Tibial artery (tissue), 4 donors: ENCODE measurements around the gene DDA1.

Experiments
- DNase-seq, 2 donors: peaks; one replicate each; pipeline ENCODE4 v3.0.0-alpha.2; 2019
- H3K27ac ChIP-seq, 2 donors: fragments of 200-600 bp; sonication (generic) in 1 of 2; 1 replicate in 1 of 2; 2 replicates in 1 of 2; pipeline ENCODE4 v1.5.1; 2018 to 2019; ENCODE audit warnings: mild to moderate bottlenecking in 1 of 2
- H3K27me3 ChIP-seq, 2 donors: fragments of 200-600 bp; sonication (generic) in 1 of 2; one replicate each; pipeline versions ENCODE4 v1.5.1 to v1.6.0; 2016 to 2019
- H3K36me3 ChIP-seq, 3 donors: fragments of 200-600 bp; sonication (generic) in 2 of 3; one replicate each; pipeline ENCODE4 v1.5.1; 2016 to 2019; ENCODE audit warnings: mild to moderate bottlenecking in 2 of 3
- H3K4me1 ChIP-seq, 4 donors: fragments of 200-600 bp; sonication (generic) in 2 of 4; 1 replicate in 3 of 4; 2 replicates in 1 of 4; pipeline ENCODE4 v1.5.1; 2016 to 2019
- H3K4me3 ChIP-seq, 2 donors: fragments of 200-600 bp; sonication (generic) in 1 of 2; 1 replicate in 1 of 2; 2 replicates in 1 of 2; pipeline ENCODE4 v1.5.1; 2018 to 2019; ENCODE audit warnings: mild to moderate bottlenecking in 2 of 2
- H3K9me3 ChIP-seq, 3 donors: fragments of 200-600 bp; sonication (generic) in 1 of 3; one replicate each; pipeline ENCODE4 v1.5.1; 2016 to 2019
- intact Hi-C: fragments of 100-400 bp; cut with DNase I; formaldehyde crosslinking; loops from one replicate; pipeline ENCODE4 v1.15.0; 2023; ENCODE audit warnings: low total_unique reads
- TF ChIP-seq, protein P1 (sequence below), 2 experiments: fragments of 200-600 bp in 1 of 2; fragments of 450-650 bp in 1 of 2; IDR thresholded peaks; one replicate each; pipeline ENCODE4 v1.5.1; 2017 to 2019; ENCODE audit warnings: antibody characterized with exemption in 2 of 2, mild to moderate bottlenecking in 1 of 2, moderate library complexity in 1 of 2

Gene DDA1

DNA sequence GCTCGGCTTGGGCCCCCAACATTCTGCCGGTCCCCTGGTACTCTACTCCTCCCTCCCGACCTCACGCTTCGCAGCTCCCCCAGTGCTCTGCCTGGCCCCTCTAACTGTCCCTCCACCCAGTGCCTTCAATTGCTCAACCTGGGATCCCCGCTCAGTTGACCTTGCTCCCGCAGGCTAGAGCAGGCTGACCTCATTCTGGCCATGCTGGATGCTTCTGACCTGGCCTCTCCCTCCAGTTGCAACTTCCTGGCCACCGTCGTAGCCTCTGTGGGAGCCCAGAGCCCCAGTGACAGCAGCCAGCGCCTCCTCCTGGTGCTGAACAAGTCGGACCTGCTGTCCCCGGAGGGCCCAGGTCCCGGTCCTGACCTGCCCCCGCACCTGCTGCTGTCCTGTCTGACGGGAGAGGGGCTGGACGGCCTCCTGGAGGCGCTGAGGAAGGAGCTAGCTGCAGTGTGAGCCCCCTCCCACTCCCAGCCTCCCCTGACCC lies 31.6 kb downstream of the DDA1 start:
- H3K27me3 ChIP-seq = no peaks in the 10 kb centered on the region
- intact Hi-C loops = no loop called here
- peaks cover 0 to 24% (median 10%) of the 10 kb centered on the region in 3 donors for H3K36me3 ChIP-seq
- TF ChIP-seq, protein P1, sequence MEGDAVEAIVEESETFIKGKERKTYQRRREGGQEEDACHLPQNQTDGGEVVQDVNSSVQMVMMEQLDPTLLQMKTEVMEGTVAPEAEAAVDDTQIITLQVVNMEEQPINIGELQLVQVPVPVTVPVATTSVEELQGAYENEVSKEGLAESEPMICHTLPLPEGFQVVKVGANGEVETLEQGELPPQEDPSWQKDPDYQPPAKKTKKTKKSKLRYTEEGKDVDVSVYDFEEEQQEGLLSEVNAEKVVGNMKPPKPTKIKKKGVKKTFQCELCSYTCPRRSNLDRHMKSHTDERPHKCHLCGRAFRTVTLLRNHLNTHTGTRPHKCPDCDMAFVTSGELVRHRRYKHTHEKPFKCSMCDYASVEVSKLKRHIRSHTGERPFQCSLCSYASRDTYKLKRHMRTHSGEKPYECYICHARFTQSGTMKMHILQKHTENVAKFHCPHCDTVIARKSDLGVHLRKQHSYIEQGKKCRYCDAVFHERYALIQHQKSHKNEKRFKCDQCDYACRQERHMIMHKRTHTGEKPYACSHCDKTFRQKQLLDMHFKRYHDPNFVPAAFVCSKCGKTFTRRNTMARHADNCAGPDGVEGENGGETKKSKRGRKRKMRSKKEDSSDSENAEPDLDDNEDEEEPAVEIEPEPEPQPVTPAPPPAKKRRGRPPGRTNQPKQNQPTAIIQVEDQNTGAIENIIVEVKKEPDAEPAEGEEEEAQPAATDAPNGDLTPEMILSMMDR (IDR thresholded peaks at IDR 0.05) = no peak
- no peak overlapping the region for H3K27ac ChIP-seq
- DNase-seq = no peak
- H3K4me3 ChIP-seq = no peak overlapping the region
- H3K9me3 ChIP-seq = no peaks in the 10 kb centered on the region
- H3K4me1 ChIP-seq = peaks cover 0 to 18% (median 14%) of the 10 kb centered on the region in 4 donors

DNA sequence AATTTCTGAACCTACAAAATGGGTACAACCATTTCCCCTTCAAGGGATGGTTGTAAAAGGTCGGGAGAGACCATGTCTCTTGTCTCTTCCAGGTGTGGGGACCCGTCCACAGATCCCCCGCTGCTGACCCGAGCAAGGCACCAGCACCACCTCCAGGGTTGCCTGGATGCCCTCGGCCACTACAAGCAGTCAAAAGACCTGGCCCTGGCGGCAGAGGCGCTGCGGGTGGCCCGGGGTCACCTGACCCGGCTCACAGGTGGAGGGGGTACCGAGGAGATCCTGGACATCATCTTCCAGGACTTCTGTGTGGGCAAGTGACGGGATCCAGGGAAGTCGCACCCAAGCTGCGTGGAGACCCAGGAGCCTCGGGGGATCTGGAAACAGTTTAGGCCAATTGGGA lies 32.0 kb downstream of the DDA1 start:
- Histone ChIP-seq H3K27ac (no peak overlapping the region), H3K36me3 (peaks cover 0 to 24% (median 10%) of the 10 kb centered on the region in 3 donors), H3K9me3 (no peaks in the 10 kb centered on the region), H3K27me3 (no peaks in the 10 kb centered on the region), H3K4me1 (peaks cover 0 to 20% (median 15%) of the 10 kb centered on the region in 4 donors), H3K4me3 (no peak overlapping the region)
- TF ChIP-seq, protein P1 (IDR thresholded peaks at IDR 0.05) = no peak
- DNase-seq = no peak
- intact Hi-C loops = no loop called here

DNA sequence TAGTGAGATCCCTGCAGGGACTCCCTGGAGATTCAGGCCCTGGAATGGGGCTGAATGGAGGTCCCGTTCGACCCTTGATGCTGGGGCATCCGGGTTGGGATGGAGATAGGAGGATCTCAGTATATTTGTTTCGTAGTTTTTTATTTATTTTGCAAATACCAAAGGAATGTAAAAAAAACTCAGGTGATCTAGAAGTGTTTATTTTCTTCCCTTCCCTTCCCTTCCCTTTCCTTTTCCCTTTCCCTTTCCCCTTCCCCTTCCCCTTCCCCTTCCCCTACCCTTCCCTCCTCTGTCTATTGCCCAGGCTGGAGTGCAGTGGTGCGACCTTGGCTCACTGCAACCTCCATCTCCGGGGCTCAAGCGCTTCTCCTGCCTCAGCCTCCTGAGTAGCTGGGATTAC lies 32.5 kb downstream of the DDA1 start:
- intact Hi-C loops = no loop called here

DNA sequence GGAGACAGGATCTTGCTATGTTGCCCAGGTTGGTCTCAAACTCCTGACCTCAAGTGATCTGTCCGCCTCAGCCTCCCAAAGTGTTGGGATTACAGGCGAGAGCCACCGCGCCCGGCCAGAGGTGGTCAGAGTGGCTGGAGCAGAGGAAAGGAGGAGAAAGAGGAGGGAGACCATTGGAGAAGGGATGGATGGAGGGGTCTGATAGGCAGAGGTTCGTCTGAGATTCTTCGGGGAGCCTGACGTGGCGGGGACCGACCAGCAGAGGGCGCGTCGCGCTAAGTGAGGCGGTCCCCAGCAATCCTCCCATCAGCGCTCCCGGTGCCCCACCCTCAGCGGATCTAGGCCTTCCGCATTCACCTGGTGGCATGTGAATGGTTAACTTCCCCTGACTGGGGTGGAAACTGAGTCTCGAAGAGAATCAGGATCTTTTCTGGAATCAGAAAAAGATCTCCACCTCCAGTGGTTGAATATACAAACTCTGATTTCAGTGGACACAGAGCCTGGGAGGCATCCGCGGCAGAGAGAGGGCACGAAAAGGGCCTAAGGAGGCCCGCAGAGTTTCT lies 36.8 kb downstream of the DDA1 start:
- Histone ChIP-seq H3K27me3 (no peaks in the 10 kb centered on the region), H3K9me3 (no peaks in the 10 kb centered on the region), H3K27ac (peak overlapping the region in 1 of 2 donors; percentile 47), H3K4me3 (no peak overlapping the region), H3K36me3 (peaks cover 0 to 12% (median 2%) of the 10 kb centered on the region in 3 donors), H3K4me1 (peaks cover 0 to 35% (median 31%) of the 10 kb centered on the region in 4 donors)
- DNase-seq = peak; percentile 63 to 76
- TF ChIP-seq, protein P1 (IDR thresholded peaks at IDR 0.05) = peak; percentile 95 to 97
- intact Hi-C loops = loop anchor here (1.0 kb wide), 1 partner anchor 40 kb away; no protein-coding TSS in a partner anchor

More for the DNA sequence above, 32.5 kb downstream of the DDA1 start:
- TF ChIP-seq, protein P1 (IDR thresholded peaks at IDR 0.05) = no peak
- no peak for DNase-seq
- Histone ChIP-seq H3K9me3 (no peaks in the 10 kb centered on the region), H3K27me3 (no peaks in the 10 kb centered on the region), H3K36me3 (peaks cover 0 to 24% (median 10%) of the 10 kb centered on the region in 3 donors), H3K27ac (no peak overlapping the region), H3K4me1 (peaks cover 0 to 23% (median 19%) of the 10 kb centered on the region in 4 donors), H3K4me3 (no peak overlapping the region)

DNA sequence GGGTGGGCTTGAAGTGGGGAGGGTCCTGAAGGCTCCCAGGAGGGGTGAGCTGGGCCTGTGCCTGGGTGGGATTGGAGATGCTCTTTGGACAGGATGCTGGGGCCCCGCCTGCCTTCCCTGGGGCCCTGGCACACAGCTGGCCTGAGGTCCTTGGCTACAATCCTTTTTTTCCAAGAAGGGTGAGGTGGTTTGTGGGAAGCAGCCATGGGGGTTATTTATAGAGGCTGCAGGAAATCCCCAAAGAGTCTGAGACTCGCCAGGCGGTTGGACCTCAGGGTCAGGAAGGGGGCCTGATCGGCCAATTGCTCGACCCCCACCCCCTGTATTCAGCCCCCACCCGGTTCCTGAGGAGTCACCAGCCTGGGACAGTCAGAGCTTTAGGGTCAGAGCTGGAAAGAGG lies 38.0 kb downstream of the DDA1 start:
- intact Hi-C loops = no loop called here
- DNase-seq = peak in 1 of 2 donors; percentile 73
- Histone ChIP-seq H3K36me3 (peaks cover 0 to under 1% (median 0%) of the 10 kb centered on the region in 3 donors), H3K4me1 (peaks cover 0 to 35% (median 31%) of the 10 kb centered on the region in 4 donors), H3K27ac (peak overlapping the region; percentile 39 to 47), H3K9me3 (no peaks in the 10 kb centered on the region), H3K27me3 (peaks cover 0 to 5% of the 10 kb centered on the region in 2 donors), H3K4me3 (no peak overlapping the region)
- TF ChIP-seq, protein P1 (IDR thresholded peaks at IDR 0.05) = no peak
